Measurements from ENCODE around the gene SLC9A8. TPM values are rescaled to one million over a fixed set of nuclear protein-coding genes. Genes with fewer than 3 reads are reported as not detected.
A peak's percentile ranks its signal among the peaks of the same experiment; 100 is the strongest.

SLC9A8 gene
- total and polyA plus RNA-seq, 9 of the 15 experiments (the other 6 are each of a cell fraction or from before 2014, with no cell fraction given): 0.56 to 9.7 (median 5.0) TPM

GRCh38 chr20:49936153-49937026 lies 123.8 kb downstream of the SLC9A8 start, which contains the start of gene RNF114 (continued):
- TF ChIP-seq ZBTB40 (IDR thresholded peaks at IDR 0.05) (peak; percentile 30; the same call in 1 of the 2 replicates), ZBTB40 (CRISPR knock-in tag; IDR thresholded peaks at IDR 0.05) (no peak), CEBPG (CRISPR knock-in tag; IDR thresholded peaks at IDR 0.05) (no peak; the same call in 1 of the 2 replicates), CEBPG (tag; conservative IDR thresholded peaks at IDR 0.05 in 1 of 2, IDR thresholded peaks at IDR 0.05 in 1 of 2) (peak; percentile 76 to 91), CEBPB (tag; IDR thresholded peaks at IDR 0.05) (peak; percentile 69), RBFOX2 (IDR thresholded peaks at IDR 0.05; ENCODE audit: low read depth, low read length) (peak; percentile 92), MTA2 (IDR thresholded peaks at IDR 0.05; ENCODE audit: low read depth) (no peak), HNRNPLL (IDR thresholded peaks at IDR 0.05; ENCODE audit: low read depth, low read length, poor library complexity, severe bottlenecking) (peak; percentile 83), RNF2 (IDR thresholded peaks at IDR 0.05) (0 out of 2 replicates have a peak, but pooled peaks have one; percentile 8), ZNF184 (CRISPR knock-in tag; IDR thresholded peaks at IDR 0.05) (no peak), DLX4 (CRISPR knock-in tag; IDR thresholded peaks at IDR 0.05) (no peak), PBX2 (CRISPR knock-in tag; IDR thresholded peaks at IDR 0.05; ENCODE audit: low read depth) (no peak), PBX2 (tag; conservative IDR thresholded peaks at IDR 0.05; ENCODE audit: low read depth) (0 out of 2 replicates have a peak, but pooled peaks have one; percentile 35), KLF13 (tag; IDR thresholded peaks at IDR 0.05; ENCODE audit: borderline replicate concordance, low read depth) (no peak), ELF1 (tag; IDR thresholded peaks at IDR 0.05) (no peak)

Data from K562 (cell line).